Esophagus squamous epithelium (tissue), 4 donors: Measurements from ENCODE around the gene PRR23A.

ENCODE experiments used
- CTCF ChIP-seq, 6 experiments: fragments of 450-650 bp in 4 of 6; fragments of 200-600 bp in 2 of 6; sonication (generic) in 2 of 6; IDR thresholded peaks; one replicate each; pipeline ENCODE4 v1.5.1; 2016 to 2019; ENCODE audit warnings: antibody characterized with exemption in 6 of 6, mild to moderate bottlenecking in 4 of 6, moderate library complexity in 4 of 6
- POLR2A ChIP-seq, 4 donors: fragments of 450-650 bp; IDR thresholded peaks; one replicate each; pipeline ENCODE4 v1.6.1; 2017; ENCODE audit warnings: antibody characterized with exemption in 4 of 4, mild to moderate bottlenecking in 4 of 4, moderate library complexity in 3 of 4

GRCh38 chr3:138971766-138972320 lies 34.2 kb downstream of the PRR23A start:
- no peak for TF ChIP-seq POLR2A (IDR thresholded peaks at IDR 0.05)
- no peak for TF ChIP-seq CTCF (IDR thresholded peaks at IDR 0.05)
